HUES6 (cell line): ENCODE results near the gene EIF2B2.

ENCODE experiments used
- H3K27ac ChIP-seq: 2 replicates; pipeline ENCODE4 v1.7.0; 2013; ENCODE audit warnings: low read depth, mild to moderate bottlenecking, low read length, inconsistent platforms
- H3K27me3 ChIP-seq: 2 replicates; pipeline ENCODE4 v1.6.1; 2013; ENCODE audit warnings: low read length; ENCODE audit not compliant: control insufficient read depth, insufficient read depth
- H3K36me3 ChIP-seq: 2 replicates; pipeline ENCODE4 v1.6.1; 2013; ENCODE audit warnings: low read length; ENCODE audit not compliant: control insufficient read depth, insufficient read depth
- H3K4me1 ChIP-seq: 2 replicates; pipeline ENCODE4 v1.6.1; 2013; ENCODE audit warnings: low read length; ENCODE audit not compliant: control insufficient read depth, insufficient read depth
- H3K4me3 ChIP-seq: 2 replicates; pipeline ENCODE4 v1.5.1; 2013; ENCODE audit warnings: low read depth, low read length
- H3K9ac ChIP-seq: one replicate; pipeline ENCODE4 v1.6.1; 2013; ENCODE audit warnings: mild to moderate bottlenecking, low read length
- H3K9me3 ChIP-seq: 2 replicates; pipeline ENCODE4 v1.6.1; 2013; ENCODE audit warnings: low read depth, low read length; ENCODE audit not compliant: control insufficient read depth, insufficient read depth

EIF2B2 gene

GRCh38 chr14:75044752-75045151 lies 42.0 kb downstream of the EIF2B2 start:
- H3K9ac ChIP-seq, result no peak overlapping the region
- no peak overlapping the region for H3K27ac ChIP-seq
- peaks cover 27% of the 10 kb centered on the region for H3K36me3 ChIP-seq
- H3K4me1 ChIP-seq, result no peaks in the 10 kb centered on the region
- no peak overlapping the region for H3K4me3 ChIP-seq
- no peaks in the 10 kb centered on the region for H3K9me3 ChIP-seq
- H3K27me3 ChIP-seq, result no peaks in the 10 kb centered on the region

GRCh38 chr14:75046275-75046674 lies 43.6 kb downstream of the EIF2B2 start:
- no peak overlapping the region for H3K9ac ChIP-seq
- H3K27ac ChIP-seq, result no peak overlapping the region
- no peaks in the 10 kb centered on the region for H3K27me3 ChIP-seq
- no peak overlapping the region for H3K4me3 ChIP-seq
- peaks cover 18% of the 10 kb centered on the region for H3K36me3 ChIP-seq
- H3K9me3 ChIP-seq, result no peaks in the 10 kb centered on the region
- no peaks in the 10 kb centered on the region for H3K4me1 ChIP-seq

GRCh38 chr14:75046899-75047298 lies 44.2 kb downstream of the EIF2B2 start:
- Histone ChIP-seq H3K27ac (no peak overlapping the region), H3K9ac (no peak overlapping the region), H3K27me3 (no peaks in the 10 kb centered on the region), H3K4me3 (no peak overlapping the region), H3K9me3 (no peaks in the 10 kb centered on the region), H3K4me1 (no peaks in the 10 kb centered on the region), H3K36me3 (peaks cover 12% of the 10 kb centered on the region)

- H3K4me1 ChIP-seq, result no peaks in the 10 kb centered on the region
- no peak overlapping the region for H3K9ac ChIP-seq
Observed at GRCh38 chr14:75047506-75047905, 44.8 kb downstream of the EIF2B2 start.

GRCh38 chr14:75048101-75048500 lies 45.4 kb downstream of the EIF2B2 start:
- Histone ChIP-seq H3K9ac (no peak overlapping the region), H3K4me1 (no peaks in the 10 kb centered on the region), H3K27ac (no peak overlapping the region), H3K36me3 (peaks cover 7% of the 10 kb centered on the region; the same call in 1 of the 2 replicates), H3K4me3 (no peak overlapping the region), H3K27me3 (no peaks in the 10 kb centered on the region), H3K9me3 (no peaks in the 10 kb centered on the region)

More at GRCh38 chr14:75047506-75047905, 44.8 kb downstream of the EIF2B2 start:
- Histone ChIP-seq H3K27me3 (no peaks in the 10 kb centered on the region), H3K9me3 (no peaks in the 10 kb centered on the region), H3K36me3 (peaks cover 7% of the 10 kb centered on the region; the same call in 1 of the 2 replicates), H3K27ac (no peak overlapping the region), H3K4me3 (no peak overlapping the region)

GRCh38 chr14:75049136-75049535 lies 46.4 kb downstream of the EIF2B2 start:
- H3K27me3 ChIP-seq, result no peaks in the 10 kb centered on the region
- H3K36me3 ChIP-seq, result peaks cover 7% of the 10 kb centered on the region; the same call in 1 of the 2 replicates
- H3K4me3 ChIP-seq, result no peak overlapping the region
- no peak overlapping the region for H3K27ac ChIP-seq
- no peak overlapping the region for H3K9ac ChIP-seq
- H3K4me1 ChIP-seq, result no peaks in the 10 kb centered on the region
- no peaks in the 10 kb centered on the region for H3K9me3 ChIP-seq

- Histone ChIP-seq H3K27me3 (no peaks in the 10 kb centered on the region), H3K27ac (no peak overlapping the region), H3K9me3 (no peaks in the 10 kb centered on the region), H3K9ac (no peak overlapping the region), H3K4me1 (no peaks in the 10 kb centered on the region), H3K4me3 (no peak overlapping the region), H3K36me3 (peaks cover 4% of the 10 kb centered on the region; the same call in 1 of the 2 replicates)
Observed at GRCh38 chr14:75049731-75050201, 47.0 kb downstream of the EIF2B2 start.

GRCh38 chr14:75050852-75051555 lies 48.3 kb downstream of the EIF2B2 start, which contains the start of gene MLH3:
TSS of gene MLH3 (minus strand) at chr14:75051467. CDS start at chr14:75049655, 1,812 bp downstream.
- H3K9me3 ChIP-seq, result no peaks in the 10 kb centered on the region
- H3K27ac ChIP-seq, result peak within 1 kb of the TSS; percentile 54
- 0 out of 2 replicates have a peak, but pooled peaks cover 4% of the 10 kb centered on the region for H3K36me3 ChIP-seq
- peak within 1 kb of the TSS; percentile 55 for H3K4me3 ChIP-seq
- H3K27me3 ChIP-seq, result no peaks in the 10 kb centered on the region
- peak within 1 kb of the TSS; percentile 78 for H3K9ac ChIP-seq
- H3K4me1 ChIP-seq, result no peaks in the 10 kb centered on the region

- Histone ChIP-seq H3K27me3 (no peaks in the 10 kb centered on the region), H3K4me3 (peak overlapping the region; percentile 55), H3K27ac (no peak overlapping the region), H3K9ac (no peak overlapping the region), H3K36me3 (0 out of 2 replicates have a peak, but pooled peaks cover 4% of the 10 kb centered on the region), H3K4me1 (no peaks in the 10 kb centered on the region), H3K9me3 (no peaks in the 10 kb centered on the region)
Observed at GRCh38 chr14:75051556-75051899, 48.8 kb downstream of the EIF2B2 start.

GRCh38 chr14:75053396-75054291 lies 50.9 kb downstream of the EIF2B2 start:
- no peaks in the 10 kb centered on the region for H3K4me1 ChIP-seq
- no peak overlapping the region for H3K4me3 ChIP-seq
- H3K9me3 ChIP-seq, result no peaks in the 10 kb centered on the region
- no peak overlapping the region for H3K9ac ChIP-seq
- no peak overlapping the region for H3K27ac ChIP-seq
- 0 out of 2 replicates have a peak, but pooled peaks cover 4% of the 10 kb centered on the region for H3K36me3 ChIP-seq
- H3K27me3 ChIP-seq, result no peaks in the 10 kb centered on the region

- Histone ChIP-seq H3K27me3 (no peaks in the 10 kb centered on the region), H3K4me3 (no peak overlapping the region), H3K36me3 (0 out of 2 replicates have a peak, but pooled peaks cover 3% of the 10 kb centered on the region), H3K9me3 (no peaks in the 10 kb centered on the region), H3K27ac (no peak overlapping the region), H3K9ac (no peak overlapping the region), H3K4me1 (no peaks in the 10 kb centered on the region)
Observed at GRCh38 chr14:75054421-75054820, 51.7 kb downstream of the EIF2B2 start.
